Hepatocyte (in vitro differentiated cells): ENCODE results near the gene SIM2.

Experiments
- CTCF ChIP-seq: fragments of 200-600 bp; sonication (generic); IDR thresholded peaks from 2 replicates; pipeline ENCODE4 v1.5.1; 2016; ENCODE audit warnings: antibody characterized with exemption, mild to moderate bottlenecking; ENCODE audit not compliant: poor library complexity
- EZH2 ChIP-seq: fragments of 200-600 bp; sonication (generic); IDR thresholded peaks from 2 replicates; pipeline ENCODE4 v1.6.1; 2016; ENCODE audit warnings: antibody characterized with exemption, mild to moderate bottlenecking, borderline replicate concordance
- EZH2phosphoT487 ChIP-seq: fragments of 200-600 bp; sonication (generic); IDR thresholded peaks from one replicate; pipeline ENCODE4 v1.6.1; 2018; ENCODE audit warnings: antibody characterized with exemption, mild to moderate bottlenecking, low read depth, moderate library complexity; ENCODE audit not compliant: unreplicated experiment, severe bottlenecking

GRCh38 chr21:36699546-36700294, 805 bp downstream of the SIM2 start:
- TF ChIP-seq EZH2 (no peak), CTCF (no peak), EZH2phosphoT487 (no peak)
